Measurements from ENCODE around the gene ANKRD63.

Gene ANKRD63

GRCh38 chr15:40280260-40281056, 2.4 kb downstream of the ANKRD63 start:
- in situ Hi-C loops (cut with MboI; ENCODE audit: low sequenced_read_pairs): no loop called here

- in situ Hi-C loops (cut with MboI; ENCODE audit: low sequenced_read_pairs): loop anchor here (10.0 kb wide), 1 partner anchor 235 kb away; no protein-coding TSS in a partner anchor
Measured at GRCh38 chr15:40279437-40280141, 3.3 kb downstream of the ANKRD63 start.

- in situ Hi-C loops (cut with MboI; ENCODE audit: low sequenced_read_pairs): loop anchor here (10.0 kb wide), 1 partner anchor 233 kb away; no protein-coding TSS in a partner anchor
Measured at GRCh38 chr15:40278026-40278425, 4.8 kb downstream of the ANKRD63 start.

- in situ Hi-C loops (cut with MboI; ENCODE audit: low sequenced_read_pairs): loop anchor here (10.0 kb wide), 1 partner anchor 233 kb away; no protein-coding TSS in a partner anchor
Measured at GRCh38 chr15:40277471-40277870, 5.4 kb downstream of the ANKRD63 start.

- in situ Hi-C loops (cut with MboI; ENCODE audit: low sequenced_read_pairs): loop anchor here (10.0 kb wide), 1 partner anchor 232 kb away; no protein-coding TSS in a partner anchor
Measured at GRCh38 chr15:40276927-40277326, 5.9 kb downstream of the ANKRD63 start.

- in situ Hi-C loops (cut with MboI; ENCODE audit: low sequenced_read_pairs): loop anchor here (10.0 kb wide), 1 partner anchor 231 kb away; no protein-coding TSS in a partner anchor
Measured at GRCh38 chr15:40275954-40276353, 6.9 kb downstream of the ANKRD63 start.

- in situ Hi-C loops (cut with MboI; ENCODE audit: low sequenced_read_pairs): loop anchor here (10.0 kb wide), 1 partner anchor 231 kb away; no protein-coding TSS in a partner anchor
Measured at GRCh38 chr15:40275523-40275922, 7.3 kb downstream of the ANKRD63 start.

- in situ Hi-C loops (cut with MboI; ENCODE audit: low sequenced_read_pairs): loop anchor here (10.0 to 25.0 kb wide), 2 partner anchors 230 to 487 kb away; partner anchors contain the start of gene FSIP1
Measured at GRCh38 chr15:40274350-40275274, 8.3 kb downstream of the ANKRD63 start.

GRCh38 chr15:40273428-40273827, 9.4 kb downstream of the ANKRD63 start:
- in situ Hi-C loops (cut with MboI; ENCODE audit: low sequenced_read_pairs): loop anchor here (10.0 to 25.0 kb wide), 2 partner anchors 229 to 486 kb away; partner anchors contain the start of gene FSIP1

- in situ Hi-C loops (cut with MboI; ENCODE audit: low sequenced_read_pairs): loop anchor here (10.0 to 25.0 kb wide), 2 partner anchors 228 to 485 kb away; partner anchors contain the start of gene FSIP1
Measured at GRCh38 chr15:40272485-40273056, 10.3 kb downstream of the ANKRD63 start.

- in situ Hi-C loops (cut with MboI; ENCODE audit: low sequenced_read_pairs): loop anchor here (10.0 to 25.0 kb wide), 2 partner anchors 227 to 485 kb away; partner anchors contain the start of gene FSIP1
Measured at GRCh38 chr15:40271685-40272484, 11.0 kb downstream of the ANKRD63 start.

- in situ Hi-C loops (cut with MboI; ENCODE audit: low sequenced_read_pairs): loop anchor here (10.0 to 25.0 kb wide), 2 partner anchors 226 to 483 kb away; partner anchors contain the start of gene FSIP1
Measured at GRCh38 chr15:40270246-40270995, 12.4 kb downstream of the ANKRD63 start.

- in situ Hi-C loops (cut with MboI; ENCODE audit: low sequenced_read_pairs): loop anchor here (10.0 to 25.0 kb wide), 2 partner anchors 225 to 482 kb away; partner anchors contain the start of gene FSIP1
Measured at GRCh38 chr15:40269604-40270003, 13.3 kb downstream of the ANKRD63 start.

- in situ Hi-C loops (cut with MboI; ENCODE audit: low sequenced_read_pairs): loop anchor here (25.0 kb wide), 1 partner anchor 480 kb away; the partner anchor contains the start of gene FSIP1
Measured at GRCh38 chr15:40267670-40268069, 15.2 kb downstream of the ANKRD63 start.

- in situ Hi-C loops (cut with MboI; ENCODE audit: low sequenced_read_pairs): loop anchor here (25.0 kb wide), 1 partner anchor 480 kb away; the partner anchor contains the start of gene FSIP1
Measured at GRCh38 chr15:40266828-40267304, 16.0 kb downstream of the ANKRD63 start.

- in situ Hi-C loops (cut with MboI; ENCODE audit: low sequenced_read_pairs): loop anchor here (25.0 kb wide), 1 partner anchor 479 kb away; the partner anchor contains the start of gene FSIP1
Measured at GRCh38 chr15:40265875-40266274, 17.0 kb downstream of the ANKRD63 start.

GRCh38 chr15:40265355-40265754, 17.5 kb downstream of the ANKRD63 start:
- in situ Hi-C loops (cut with MboI; ENCODE audit: low sequenced_read_pairs): loop anchor here (25.0 kb wide), 1 partner anchor 478 kb away; the partner anchor contains the start of gene FSIP1

Measured in HL-60/S4 (cell line).